C4-2B (cell line): ENCODE measurements around the gene TGFA.

Experiments used
- H3K27ac ChIP-seq: fragments of 450-650 bp; 2 replicates; pipeline ENCODE4 v1.5.1; 2017
- ZFX ChIP-seq: fragments of 450-650 bp; IDR thresholded peaks from 2 replicates; pipeline ENCODE4 v1.6.1; 2017
- TF ChIP-seq, protein P1 (sequence below): fragments of 450-650 bp; conservative IDR thresholded peaks from 2 replicates; pipeline ENCODE4 v1.5.1; 2017; ENCODE audit warnings: mild to moderate bottlenecking

TGFA gene

DNA sequence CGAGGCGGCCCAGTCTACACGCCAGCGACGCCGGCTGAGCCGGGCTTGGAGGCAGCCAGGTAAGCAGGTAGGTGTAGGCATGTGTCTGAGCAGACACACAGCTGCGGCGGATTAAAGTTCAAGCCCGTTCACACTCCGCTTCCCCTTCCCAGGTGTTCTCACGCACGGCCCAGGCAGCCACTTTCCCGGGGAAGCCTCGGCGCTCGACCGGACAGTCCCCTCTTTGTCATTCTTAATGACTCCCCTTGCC lies 367 bp downstream of the TGFA start:
- no peak for TF ChIP-seq ZFX
- TF ChIP-seq, protein P1, sequence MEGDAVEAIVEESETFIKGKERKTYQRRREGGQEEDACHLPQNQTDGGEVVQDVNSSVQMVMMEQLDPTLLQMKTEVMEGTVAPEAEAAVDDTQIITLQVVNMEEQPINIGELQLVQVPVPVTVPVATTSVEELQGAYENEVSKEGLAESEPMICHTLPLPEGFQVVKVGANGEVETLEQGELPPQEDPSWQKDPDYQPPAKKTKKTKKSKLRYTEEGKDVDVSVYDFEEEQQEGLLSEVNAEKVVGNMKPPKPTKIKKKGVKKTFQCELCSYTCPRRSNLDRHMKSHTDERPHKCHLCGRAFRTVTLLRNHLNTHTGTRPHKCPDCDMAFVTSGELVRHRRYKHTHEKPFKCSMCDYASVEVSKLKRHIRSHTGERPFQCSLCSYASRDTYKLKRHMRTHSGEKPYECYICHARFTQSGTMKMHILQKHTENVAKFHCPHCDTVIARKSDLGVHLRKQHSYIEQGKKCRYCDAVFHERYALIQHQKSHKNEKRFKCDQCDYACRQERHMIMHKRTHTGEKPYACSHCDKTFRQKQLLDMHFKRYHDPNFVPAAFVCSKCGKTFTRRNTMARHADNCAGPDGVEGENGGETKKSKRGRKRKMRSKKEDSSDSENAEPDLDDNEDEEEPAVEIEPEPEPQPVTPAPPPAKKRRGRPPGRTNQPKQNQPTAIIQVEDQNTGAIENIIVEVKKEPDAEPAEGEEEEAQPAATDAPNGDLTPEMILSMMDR, result no peak
- H3K27ac ChIP-seq, result peak overlapping the region; percentile 12; the same call in 1 of the 2 replicates

- TF ChIP-seq, protein P1, result no peak
- no peak for TF ChIP-seq ZFX
- no peak overlapping the region for H3K27ac ChIP-seq
Measured at GRCh38 chr2:70552501-70553333, 909 bp downstream of the TGFA start.

DNA sequence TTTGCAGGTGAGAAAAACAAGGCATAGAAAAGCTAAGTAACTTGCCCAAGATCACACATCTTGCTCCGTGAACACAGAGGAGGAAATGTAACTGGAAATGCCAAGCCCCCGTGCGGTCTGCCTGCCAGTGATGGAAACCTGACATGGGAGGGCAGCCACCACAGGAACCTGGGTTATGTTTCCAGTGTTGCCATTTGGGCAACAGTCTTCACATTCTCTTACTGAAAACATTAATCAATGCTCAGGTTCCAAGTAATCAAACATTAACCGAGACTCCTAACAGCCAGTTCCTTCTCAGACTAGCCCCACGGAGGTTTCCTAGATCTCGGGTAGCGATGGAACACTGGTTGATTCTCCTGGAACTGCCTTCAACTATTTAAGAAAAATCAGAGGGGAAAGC lies 2.5 kb downstream of the TGFA start:
- TF ChIP-seq, protein P1, result no peak
- no peak for TF ChIP-seq ZFX
- no peak overlapping the region for H3K27ac ChIP-seq

GRCh38 chr2:70549962-70550361 lies 3.7 kb downstream of the TGFA start:
- H3K27ac ChIP-seq, result no peak overlapping the region
- TF ChIP-seq, protein P1, result no peak
- no peak for TF ChIP-seq ZFX

- no peak overlapping the region for H3K27ac ChIP-seq
- TF ChIP-seq ZFX, result no peak
- TF ChIP-seq, protein P1, result no peak
Measured at GRCh38 chr2:70549064-70549710, 4.4 kb downstream of the TGFA start.

DNA sequence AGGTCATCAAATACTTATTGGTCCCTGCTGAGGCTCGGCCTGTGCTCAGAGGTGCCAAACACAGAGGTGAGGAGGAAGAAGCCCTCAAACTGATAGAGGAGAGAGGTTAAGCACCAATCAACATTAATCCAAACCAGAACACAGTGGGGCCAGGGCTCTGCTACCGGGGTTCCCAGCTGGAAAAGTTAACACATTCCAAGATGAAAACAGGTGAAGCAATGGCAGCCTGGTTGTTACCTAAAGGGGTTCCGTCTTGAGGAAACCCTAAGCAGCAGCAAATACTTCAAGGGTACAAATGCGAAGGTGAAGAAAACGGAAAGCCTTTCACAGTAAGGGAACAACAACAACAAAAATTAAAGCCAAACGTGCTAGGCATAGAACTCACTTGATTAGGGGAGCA lies 5.4 kb downstream of the TGFA start:
- TF ChIP-seq, protein P1, result no peak
- TF ChIP-seq ZFX, result no peak
- H3K27ac ChIP-seq, result no peak overlapping the region

GRCh38 chr2:70546885-70547284 lies 6.7 kb downstream of the TGFA start:
- no peak overlapping the region for H3K27ac ChIP-seq
- TF ChIP-seq, protein P1, result no peak
- no peak for TF ChIP-seq ZFX
